Effector CD8-positive, alpha-beta T cell (primary cell): ENCODE measurements around the gene N4BP2L1.
A peak's percentile ranks its signal among the peaks of the same experiment; 100 is the strongest.

Experiments
- DNase-seq: peaks from one replicate; lab custom pipeline; 2025; lab: John Stamatoyannopoulos, UW
- total RNA-seq, 4 experiments: gene quantifications; one replicate each; lab custom pipeline; 2026; lab: John Stamatoyannopoulos, UW

N4BP2L1 gene
- 29.3 to 54.5 (median 31.9) reads per million in 4 experiments for total RNA-seq

DNA sequence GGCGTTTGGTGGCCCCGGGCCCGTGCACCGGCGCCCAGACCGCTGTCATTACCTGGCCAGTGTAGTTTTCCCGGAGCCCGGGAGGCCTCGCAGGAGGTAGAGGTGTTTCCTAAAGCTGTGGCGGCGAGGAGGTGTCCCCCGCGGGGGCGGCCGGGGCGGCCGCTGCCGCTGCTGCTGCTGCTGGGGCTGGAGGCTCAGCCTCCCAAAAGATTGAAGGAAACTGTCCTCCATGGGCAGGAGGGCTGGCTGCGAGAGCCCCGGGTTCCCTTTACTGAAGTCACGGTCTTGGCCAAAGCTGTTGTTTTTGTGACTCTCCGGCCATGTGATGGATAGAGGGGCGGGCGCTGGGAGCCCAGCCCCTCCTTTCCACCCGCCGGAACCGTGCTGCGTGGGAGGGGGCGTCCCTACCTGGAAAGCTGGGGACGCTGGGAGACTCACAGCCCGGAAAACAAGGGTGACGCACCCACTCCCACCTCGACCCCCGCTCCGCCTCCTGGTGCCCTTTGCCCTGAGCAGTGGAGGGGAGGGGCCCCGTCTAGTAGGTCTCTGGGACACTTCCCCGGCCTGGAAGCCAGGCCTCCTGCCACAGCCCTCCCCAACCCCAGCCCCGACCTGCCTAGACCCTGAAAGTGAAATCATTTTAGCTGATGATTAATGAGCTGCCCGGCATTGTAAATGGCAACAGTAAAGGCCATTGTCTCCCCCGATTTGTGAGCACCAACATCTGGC lies at the start of gene N4BP2L1:
Gene N4BP2L1, minus strand, starts transcription at position 279 of the 729 bp plus-strand sequence. Its CDS starts 48 bp downstream, at position 231.
- peak; percentile 84 for DNase-seq

DNA sequence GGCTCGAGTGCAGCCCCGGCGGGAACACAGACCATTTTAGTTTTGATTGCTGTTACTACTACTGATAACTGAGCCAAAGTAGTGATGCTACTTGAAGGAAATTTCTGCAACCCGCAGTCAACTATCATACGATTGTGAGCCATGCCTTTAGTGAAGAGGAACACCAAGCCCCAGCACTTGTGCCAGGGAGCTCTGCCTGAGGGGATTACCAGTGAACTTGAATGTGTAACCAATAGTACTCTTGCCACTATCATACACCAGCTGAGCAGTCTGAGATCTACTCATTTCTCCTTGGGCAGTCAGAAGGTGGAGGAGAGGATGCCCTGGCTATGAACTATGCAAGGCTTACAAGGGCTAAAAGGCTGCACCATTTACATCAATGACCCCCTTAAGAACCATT lies 49.0 kb upstream of the N4BP2L1 start:
- DNase-seq = no peak

DNA sequence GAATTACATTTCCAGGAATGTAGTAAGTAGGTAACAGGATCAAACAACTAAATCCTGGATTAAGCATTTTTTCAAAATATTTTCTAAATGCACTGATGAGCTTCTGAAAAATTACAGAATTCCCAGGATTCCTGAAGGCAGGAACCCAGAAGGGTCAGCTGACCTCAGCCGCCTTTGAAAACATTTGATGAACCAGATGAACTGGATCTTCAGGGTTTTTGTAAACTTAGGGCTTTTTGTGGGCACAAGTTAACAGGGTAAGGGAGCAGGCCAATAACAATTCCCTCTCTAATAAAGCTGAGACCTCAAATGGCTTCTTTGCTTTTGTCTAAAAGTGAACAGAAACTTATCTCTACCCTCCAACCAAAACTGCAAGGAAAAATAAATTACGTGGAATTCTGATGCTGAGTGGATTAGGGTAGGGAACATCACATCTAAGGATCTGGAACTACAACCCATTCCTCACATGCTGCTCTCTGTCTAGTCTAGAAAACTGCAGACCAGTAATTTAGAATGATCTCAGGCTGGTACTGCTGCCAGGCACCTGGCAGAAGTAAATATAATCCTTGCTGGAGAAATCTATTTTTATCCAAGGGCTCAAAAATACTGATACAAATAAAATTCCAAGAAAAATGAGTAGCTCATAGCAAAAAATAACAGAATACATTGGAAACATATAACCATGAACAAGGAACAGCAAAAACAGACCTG lies 48.2 kb upstream of the N4BP2L1 start:
- no peak for DNase-seq

DNA sequence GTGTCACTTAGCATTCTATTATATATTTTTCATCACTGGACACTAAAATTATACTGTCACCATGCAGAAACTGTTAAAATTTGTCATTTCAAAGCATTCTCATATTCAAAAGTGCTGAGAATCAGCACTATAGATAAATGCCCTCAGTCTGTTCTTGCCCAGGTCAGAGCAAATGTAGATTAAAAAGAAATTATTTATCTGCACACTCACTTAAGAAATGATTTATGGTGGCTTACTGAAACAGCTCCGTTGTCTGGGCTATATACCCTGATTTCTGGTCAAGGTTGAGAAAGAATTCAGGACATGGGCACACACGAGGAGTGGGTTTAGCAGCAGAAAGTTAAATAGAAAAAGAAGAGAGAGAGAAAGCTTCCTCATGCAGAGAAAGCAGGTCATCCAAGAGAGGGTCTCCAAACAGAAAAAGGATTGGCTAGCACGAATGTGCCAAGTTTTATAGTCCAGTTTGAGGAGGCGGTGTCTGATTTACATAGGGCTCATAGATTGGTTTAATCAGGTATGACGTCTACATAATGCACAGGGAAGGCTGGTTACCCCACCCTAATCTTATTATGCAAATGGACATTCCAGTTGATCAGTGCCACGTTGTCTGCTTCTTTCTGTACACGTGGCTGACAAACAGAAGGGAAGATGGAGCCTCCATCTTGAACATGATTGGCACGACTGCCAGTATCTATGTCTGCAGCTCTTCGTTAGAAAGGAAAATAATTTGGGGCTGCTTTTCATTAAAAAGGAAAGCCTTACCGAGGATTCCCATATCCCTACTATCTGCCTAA lies 47.3 kb upstream of the N4BP2L1 start:
- DNase-seq = no peak

DNA sequence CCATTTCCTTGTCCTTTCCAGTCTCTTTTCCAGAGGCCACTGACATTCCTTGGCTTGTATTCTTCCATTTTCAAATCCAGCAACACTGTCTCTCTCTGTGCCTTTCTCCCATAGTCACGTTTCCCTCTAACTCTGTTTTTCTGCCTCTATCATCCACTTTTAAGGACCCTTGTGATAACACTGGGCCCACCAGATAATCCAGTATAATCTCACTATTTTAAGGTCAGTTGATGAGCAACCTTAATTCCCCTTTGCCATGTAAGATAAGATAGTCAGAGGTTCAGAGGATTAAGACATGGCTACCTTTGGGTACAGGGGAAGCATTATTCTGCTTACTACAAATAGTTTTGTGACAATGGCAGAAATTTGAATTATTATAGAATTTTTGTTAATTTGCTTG lies 45.7 kb upstream of the N4BP2L1 start:
- DNase-seq = no peak

DNA sequence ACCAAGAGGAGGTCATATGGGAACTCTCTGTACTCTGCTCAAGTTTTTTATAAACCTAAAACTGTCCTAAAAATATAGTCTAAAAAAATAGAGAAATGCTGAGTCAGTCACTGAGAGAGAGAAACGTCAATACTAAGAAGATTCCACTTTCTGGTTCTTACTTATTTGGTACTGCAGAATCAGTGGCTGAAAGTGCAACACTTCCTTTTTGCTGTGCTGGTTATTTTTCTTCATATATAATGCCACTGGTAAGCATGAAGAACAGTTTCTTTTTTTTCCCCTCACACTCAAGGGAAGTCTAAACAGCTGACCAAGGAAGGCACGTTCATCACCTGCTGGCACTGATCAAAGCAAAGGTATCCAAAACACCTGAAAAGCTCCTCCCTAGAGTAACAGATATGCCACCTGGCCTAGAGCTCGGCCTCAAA lies 44.3 kb upstream of the N4BP2L1 start:
- DNase-seq = no peak

DNA sequence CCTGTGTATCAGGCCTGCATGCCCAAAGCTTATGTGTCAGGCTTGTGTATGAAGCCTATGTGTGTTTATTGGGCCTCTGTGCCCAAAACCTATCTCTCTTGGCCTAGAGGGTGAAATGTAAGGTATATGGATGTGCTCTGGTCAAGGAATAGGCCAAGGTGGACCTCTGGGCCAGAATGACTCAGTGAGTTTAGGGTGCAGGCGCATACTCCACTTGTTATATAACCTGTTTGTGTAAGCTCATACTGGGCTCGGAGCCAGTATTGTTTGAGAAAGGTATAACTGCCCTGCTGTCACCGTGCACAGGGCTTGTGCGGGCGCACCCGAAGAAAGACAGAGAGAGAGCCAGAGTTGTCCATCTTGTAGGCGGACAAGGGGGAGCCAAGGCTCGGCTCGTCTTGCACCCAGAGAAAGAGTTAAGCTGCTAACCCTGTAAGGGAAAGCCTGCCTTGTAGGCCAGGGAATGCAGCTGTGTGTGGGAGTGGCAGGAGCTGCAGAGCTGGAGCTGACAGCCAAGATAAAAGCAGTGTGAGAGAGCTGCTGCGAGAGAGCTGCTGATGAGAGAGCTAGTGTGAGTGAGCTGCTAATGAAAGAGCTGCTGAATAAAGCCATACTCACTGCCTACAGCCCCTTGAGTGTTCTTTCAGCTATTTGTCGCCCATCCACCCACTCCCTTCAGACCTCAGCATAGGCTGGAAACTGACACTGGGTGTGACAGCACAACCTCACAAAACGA lies 43.4 kb upstream of the N4BP2L1 start:
- DNase-seq = no peak

DNA sequence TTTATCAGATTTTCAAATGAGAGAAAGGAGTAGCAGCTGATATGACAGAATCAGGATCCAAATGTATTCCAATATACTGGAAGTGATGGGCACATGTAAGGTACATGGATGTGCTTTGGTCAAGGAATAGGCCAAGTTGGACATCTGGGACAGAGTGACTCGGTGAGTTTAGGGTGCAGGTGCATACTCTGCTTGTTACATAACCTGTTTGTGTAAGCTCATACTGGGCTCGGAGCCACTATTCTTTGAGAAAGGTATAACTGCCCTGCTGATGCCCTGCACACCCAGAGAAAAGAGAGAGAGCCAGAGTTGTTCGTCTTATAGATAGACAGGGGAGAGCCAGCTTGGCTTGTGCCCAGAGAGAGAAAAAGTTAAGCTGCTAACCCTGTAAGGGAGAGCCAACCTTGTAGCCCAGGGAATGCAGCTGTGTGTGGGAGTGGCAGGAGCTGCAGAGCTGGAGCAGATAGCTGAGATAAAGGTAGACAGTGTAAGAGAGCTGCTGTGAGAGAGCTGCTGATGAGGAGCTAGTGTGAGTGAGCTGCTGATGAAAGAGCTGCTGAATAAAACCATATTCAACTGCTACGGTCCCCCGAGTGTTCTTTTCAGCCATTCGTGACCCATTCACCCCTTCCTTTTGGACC lies 40.7 kb upstream of the N4BP2L1 start:
- DNase-seq = no peak

DNA sequence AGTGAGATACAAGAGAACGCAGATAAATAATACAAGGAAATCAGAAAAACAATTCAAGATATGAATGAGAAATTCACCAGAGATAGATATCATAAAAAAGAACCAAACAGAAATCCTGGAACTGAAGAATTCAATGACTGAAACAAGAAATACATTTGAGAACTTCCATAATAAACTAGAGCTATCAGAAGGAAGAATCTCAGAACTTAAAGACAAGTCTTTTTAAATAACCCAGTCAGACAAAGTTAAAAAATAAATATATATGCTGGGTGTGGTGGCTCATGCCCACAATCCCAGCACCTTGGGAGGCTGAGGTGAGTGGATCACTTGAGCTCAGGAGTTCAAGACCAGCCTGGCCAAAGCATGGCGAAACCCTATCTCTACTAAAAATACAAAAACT lies 28.7 kb upstream of the N4BP2L1 start:
- no peak for DNase-seq

DNA sequence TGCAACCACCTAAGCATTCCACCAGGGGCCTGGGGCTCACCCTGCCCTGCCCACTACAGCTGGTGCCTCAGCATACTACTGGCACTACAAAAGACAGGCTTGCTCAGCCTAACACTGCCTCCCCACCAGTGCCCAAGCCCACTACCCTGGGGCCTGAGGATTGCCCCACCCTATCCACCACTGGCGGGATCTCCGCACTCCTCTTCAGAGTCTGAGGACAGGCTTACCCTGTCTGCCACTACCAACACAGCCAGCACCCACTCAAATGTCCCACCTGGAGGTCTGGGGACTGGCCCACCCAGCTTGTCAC lies 27.6 kb upstream of the N4BP2L1 start:
- no peak for DNase-seq

DNA sequence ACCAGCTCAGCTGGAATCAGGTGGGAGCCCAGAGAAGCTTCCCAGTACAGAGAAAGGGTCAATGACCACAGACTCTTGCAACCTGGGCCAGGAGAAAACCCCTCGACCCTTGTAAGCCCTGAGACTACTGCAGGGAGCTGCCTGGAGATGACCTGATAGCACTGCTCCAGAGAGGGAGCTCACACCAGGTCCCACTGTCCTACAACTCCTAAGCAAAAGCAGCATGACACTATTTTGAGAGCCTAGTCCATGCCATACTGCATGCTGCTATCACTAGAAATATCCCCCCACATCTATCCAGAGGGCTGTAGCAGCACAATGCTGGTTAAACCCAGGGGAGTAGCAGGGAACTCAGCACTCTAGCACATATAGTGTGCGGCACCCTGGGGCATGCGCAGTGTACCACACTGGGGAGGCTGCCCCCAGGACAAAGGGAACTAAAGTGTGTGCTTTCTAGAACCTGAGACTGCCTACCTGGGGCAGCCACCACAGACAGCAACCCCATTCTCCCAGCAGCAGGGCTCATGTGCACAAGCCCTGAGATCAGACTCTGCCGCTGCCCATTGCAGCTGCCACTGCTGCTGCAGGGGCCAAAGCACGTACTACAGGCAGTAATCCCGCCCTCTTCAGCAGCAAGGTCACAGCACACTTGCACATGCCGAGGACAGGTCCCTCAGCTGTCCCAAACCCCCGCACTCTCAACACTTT lies 27.1 kb upstream of the N4BP2L1 start:
- DNase-seq = no peak

DNA sequence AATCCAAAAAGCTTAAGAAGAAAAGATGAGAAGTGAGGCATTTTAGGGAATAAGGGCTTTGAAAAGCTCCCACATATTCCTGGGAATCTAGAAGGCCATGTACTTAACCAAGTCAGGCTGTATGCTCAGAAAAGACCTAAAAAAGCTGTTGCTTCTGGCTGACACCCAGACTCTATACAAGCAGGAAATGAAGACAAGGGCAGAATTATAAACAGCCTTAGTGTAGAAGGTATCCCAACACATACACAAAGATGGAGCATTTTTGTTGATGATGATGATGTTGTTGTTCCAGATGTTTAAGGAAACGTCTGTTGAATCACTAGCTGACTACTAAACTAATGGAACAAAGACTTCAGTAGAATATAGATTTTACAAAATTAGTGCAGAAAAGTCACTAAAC lies 26.1 kb upstream of the N4BP2L1 start:
- no peak for DNase-seq

DNA sequence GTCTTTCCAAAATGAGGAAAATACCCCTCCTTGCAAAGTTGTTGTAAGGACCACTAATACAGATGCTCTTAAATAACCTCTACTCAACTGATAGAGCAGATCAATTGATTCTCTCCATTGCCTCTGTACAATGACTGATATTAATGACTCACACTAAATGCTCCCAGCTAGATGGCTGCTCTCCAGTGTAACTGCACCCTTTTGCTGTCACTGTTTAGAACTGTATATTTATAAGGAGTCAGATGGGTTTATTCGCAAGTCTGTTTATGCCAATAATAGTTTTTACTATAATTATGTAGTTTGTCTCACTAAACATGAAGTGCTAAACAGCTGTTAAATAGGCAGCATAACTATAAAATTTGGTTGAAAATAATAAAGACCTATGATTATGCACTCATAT lies 21.0 kb upstream of the N4BP2L1 start:
- DNase-seq = no peak

DNA sequence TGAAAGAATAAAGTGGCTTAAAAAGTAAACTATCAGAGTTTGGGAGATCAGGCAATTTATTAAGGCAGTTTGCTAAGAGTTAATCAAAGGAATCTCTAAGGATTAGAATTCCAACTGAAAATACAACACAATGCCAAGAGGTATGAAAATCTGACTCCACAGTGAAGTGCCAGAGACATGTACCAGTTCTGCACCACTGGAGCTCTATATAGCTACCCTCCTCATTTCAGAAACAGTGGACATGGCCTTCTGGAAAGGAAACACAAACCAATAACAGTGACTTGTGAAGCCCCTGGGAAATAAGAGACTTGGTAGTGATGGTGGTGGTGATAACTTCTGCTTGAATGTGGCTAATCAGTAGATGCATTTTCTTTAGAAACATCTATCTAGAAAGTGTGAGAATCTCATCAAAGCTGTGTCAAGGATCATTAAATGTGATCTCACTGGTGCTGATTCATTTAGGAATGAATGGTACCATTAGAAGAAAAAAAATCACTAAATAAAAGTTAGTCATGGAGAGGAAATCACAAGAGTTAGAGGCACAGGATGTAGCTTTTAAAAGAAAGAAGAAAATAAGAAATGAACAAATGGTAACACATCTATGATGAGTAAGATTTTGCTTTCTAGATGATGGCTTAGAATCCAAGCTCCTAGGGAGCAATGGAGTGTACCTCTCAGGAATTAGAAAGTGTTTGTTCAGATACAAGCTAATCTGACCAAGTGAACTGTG lies 20.1 kb upstream of the N4BP2L1 start:
- DNase-seq = no peak

DNA sequence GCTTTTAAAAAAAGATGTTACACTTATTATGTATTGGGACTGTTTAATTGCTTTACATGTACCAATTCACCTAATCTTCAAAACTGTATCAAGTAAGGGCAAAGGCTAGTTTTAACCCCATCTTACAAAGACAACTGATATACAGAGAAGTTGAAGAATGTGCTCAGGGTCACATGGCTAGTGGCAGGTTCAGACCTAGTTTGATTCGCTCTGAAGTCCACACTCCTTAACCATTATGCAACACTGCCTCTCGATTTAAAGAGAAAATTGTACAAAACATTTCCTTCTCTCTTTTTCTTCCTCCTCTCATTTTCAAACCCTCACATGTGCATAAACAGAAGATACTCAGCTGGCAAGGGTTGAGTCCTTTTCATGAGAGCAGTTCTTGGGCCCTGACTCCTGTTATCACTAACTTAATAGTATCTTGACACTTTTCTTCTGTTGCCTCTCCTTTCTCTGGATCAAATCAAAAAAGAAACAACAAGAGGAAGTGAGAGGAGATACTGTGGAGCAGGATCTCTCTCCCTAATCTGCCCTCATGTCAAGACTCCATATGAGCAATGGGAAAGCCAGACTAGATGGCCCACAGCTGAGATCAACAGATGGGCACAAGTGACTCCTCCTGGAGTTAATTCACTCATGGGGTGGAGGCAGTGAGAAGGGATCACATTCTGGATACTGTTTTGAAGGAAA lies 19.0 kb upstream of the N4BP2L1 start:
- DNase-seq = no peak

DNA sequence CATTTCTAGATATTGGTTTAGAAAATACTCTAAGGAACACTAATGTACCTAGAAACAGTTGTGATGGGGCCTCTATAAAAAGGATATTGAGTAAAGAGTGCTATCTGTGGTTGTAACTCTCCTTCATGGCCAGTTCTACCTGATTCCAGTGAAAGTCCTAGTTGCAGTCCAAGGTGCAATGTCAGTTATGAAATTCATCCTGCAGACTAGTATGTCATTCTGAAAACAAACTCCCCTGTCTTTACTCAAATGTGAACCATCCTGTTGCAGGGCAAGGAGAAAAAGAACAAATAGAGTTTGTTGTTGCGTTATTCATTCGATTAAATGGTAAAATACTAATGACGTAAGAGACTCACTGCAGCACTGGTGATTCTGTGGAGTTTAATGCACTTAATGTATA lies 18.3 kb upstream of the N4BP2L1 start:
- DNase-seq = no peak

DNA sequence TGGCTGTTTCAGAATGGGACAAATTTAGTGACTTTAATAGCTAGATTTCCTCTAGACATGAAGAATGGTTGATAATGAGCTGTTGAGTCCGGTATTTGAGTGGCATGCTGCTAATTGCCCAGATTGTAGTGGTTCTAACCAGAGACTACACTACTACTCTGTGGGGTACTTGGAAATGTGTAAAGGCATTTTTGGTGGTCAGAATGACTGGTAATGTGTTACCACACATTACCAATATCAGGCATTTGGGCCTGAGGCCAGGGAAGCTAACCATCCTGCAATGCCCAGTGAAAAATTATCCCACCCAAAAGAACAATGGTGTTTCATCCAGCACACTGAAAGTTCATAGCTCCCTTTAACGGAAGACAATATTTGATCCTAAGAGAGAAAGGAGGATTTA lies 17.5 kb upstream of the N4BP2L1 start:
- DNase-seq = no peak

DNA sequence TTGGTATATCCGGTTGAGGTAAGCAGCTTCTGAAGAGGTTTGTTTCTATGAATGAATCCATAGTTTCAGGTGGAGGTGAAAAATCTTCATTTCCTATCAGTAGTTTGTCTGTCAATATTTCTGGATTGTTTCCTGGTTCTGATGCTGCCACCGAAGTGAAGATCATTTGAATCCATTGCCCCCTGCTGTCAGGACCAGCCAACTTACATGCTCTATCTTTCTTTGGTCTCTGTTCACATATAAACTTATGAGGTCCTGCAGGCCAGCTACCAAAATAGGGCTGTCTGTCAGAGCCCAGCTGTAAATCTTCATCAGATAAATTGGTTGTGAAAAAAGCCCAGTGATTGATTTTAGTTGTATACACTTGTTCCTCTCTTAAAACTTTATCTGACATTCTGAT lies 15.2 kb upstream of the N4BP2L1 start:
- no peak for DNase-seq

DNA sequence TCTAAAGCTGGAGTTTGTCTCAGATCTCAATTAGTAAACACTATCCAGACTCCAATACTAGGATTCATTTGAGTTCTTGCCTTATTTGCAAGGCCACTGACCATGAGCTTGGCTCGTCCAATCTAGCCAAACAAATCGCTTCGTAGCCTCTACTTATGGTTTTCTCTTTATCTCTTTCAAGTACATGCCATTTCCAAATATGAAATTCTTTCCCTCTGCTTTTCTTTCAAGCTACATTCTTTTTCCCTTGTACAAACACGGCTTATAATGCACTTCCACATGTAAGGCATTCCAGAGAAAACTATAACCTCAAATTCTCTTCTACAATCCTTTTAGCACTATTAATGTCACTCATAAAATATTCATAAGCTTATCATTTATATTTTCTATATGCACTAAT lies 10.9 kb upstream of the N4BP2L1 start:
- DNase-seq = no peak

DNA sequence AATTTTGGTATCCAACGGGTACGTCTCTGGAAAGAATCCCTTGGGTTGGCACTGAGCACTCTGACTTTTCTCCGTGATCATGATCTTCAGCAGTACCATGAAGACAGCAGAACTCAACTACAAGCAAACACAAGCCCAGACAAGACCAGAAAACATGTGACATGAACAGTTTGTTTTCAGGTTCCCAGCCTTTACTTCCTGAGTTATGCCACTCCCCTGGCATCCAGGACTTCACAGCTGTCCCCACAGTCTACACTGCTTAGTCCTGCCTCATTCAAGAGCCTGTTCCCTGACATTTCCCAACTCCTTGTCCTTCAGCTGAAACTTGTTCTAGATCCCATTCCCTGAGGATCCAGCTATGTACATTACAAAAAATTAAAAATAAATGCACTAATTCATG lies 4.9 kb upstream of the N4BP2L1 start:
- DNase-seq = no peak
